CMK (cell line): Measurements from ENCODE around the gene USP9Y.
A peak's percentile ranks its signal among the peaks of the same experiment; 100 is the strongest.

ENCODE experiments used
- DNase-seq: peaks from one replicate; pipeline ENCODE4 v3.0.0-alpha.2; 2010; ENCODE audit warnings: low read depth

The USP9Y gene

GRCh38 chrY:12793999-12794398 lies 93.0 kb downstream of the USP9Y start:
- no peak for DNase-seq

GRCh38 chrY:12808046-12808445 lies 107.0 kb downstream of the USP9Y start:
- no peak for DNase-seq

DNA sequence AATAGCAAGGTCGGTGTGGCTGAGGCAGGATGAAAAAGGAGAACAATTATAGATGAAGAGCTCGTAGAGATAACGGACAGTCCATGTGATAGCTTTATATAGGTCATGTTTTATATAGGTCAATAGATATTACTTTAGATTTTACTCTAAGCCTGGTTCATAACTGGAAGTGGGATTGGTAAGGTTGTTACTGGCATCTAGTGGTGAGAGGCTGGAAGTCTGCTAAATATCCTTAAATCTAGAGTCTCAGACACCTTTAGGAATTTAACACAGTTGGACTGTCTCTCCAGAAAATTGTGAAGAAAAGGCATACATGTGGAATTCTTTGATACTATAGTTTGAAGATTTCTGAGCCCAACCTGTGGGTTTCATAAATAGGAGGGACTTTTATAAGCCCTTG lies 108.0 kb downstream of the USP9Y start:
- no peak for DNase-seq

- DNase-seq, result no peak
Measured at GRCh38 chrY:12823408-12823807, 122.4 kb downstream of the USP9Y start.

GRCh38 chrY:12826791-12827190 lies 125.8 kb downstream of the USP9Y start:
- DNase-seq, result no peak

DNA sequence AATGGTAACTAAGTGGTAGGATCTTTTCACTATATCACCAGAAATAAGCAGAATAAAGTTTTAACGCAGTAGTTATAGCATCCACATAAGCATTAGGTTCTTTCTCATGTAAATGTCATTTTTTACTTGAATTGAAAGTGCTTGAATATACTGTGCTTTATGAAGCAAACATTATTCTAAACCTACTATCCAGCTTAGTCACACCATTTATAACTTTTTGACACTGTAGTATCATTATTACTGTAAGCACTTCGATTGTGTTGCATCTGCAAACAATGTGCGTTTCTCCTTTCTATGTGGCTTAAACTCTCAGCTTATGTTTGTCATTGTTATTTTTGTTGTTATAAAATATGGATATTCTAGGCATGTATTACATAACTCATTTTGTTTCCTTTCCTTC lies 132.3 kb downstream of the USP9Y start:
- DNase-seq, result no peak

- no peak for DNase-seq
Measured at GRCh38 chrY:12837550-12837949, 136.5 kb downstream of the USP9Y start.

GRCh38 chrY:12841368-12841767 lies 140.3 kb downstream of the USP9Y start:
- DNase-seq, result no peak

- DNase-seq, result no peak
Measured at GRCh38 chrY:12846793-12847192, 145.8 kb downstream of the USP9Y start.

GRCh38 chrY:12855791-12856275 lies 154.8 kb downstream of the USP9Y start:
- DNase-seq, result no peak

- no peak for DNase-seq
Measured at GRCh38 chrY:12867960-12868359, 166.9 kb downstream of the USP9Y start.

GRCh38 chrY:12896973-12897372 lies 195.9 kb downstream of the USP9Y start:
- DNase-seq, result no peak

DNA sequence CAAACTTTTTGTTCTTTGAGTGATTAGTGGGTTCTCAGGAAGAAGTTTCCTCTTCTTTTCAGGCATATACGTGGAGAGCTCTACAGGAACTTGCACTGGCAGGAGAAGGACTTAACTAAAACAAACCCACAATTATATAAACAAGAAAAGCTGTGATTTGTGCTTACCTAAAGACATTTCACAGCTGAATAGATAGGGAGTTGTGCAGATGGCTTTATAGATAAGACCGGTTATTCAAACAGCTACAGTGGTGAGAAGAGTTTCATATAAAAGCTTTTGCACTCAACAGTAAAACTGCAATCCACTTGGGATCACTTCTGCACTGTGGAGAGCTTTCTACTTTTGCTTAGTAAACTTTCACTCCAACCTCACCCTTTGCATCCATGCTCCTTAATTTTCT lies 197.6 kb downstream of the USP9Y start:
- no peak for DNase-seq

GRCh38 chrY:12904618-12905516 lies 203.8 kb downstream of the USP9Y start, which contains the start of gene DDX3Y:
TSS of gene DDX3Y (plus strand) at chrY:12904868. CDS start at chrY:12904937, 69 bp downstream.
- peak; percentile 78 for DNase-seq

GRCh38 chrY:12905517-12905872 lies 204.5 kb downstream of the USP9Y start:
- no peak for DNase-seq

DNA sequence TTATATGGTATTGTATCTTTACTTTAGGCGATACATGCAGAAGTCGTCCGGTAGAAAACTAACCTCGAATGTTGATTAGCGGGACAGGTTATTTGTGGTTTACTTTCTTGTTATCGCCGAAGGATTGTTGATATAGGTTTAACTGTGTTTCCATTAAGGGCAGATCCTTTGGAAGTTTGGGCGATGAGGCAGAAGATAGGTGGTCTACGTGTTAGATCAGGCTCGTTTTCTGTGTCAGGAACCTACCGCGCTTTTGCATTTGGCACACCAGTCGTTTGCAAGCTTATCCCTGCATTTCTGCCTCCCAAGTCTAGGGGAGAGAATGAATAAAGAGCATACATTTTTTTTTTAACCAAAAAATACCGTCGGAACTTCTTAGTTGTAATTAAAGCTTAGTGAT lies 204.9 kb downstream of the USP9Y start:
- DNase-seq, result no peak
